ENCODE results near the gene DCLRE1B.
A peak's percentile ranks its signal among the peaks of the same experiment; 100 is the strongest.

DCLRE1B gene

GRCh38 chr1:113905435-113905861 is 322 bp downstream of the DCLRE1B start (continued):
- no peak for TF ChIP-seq ZNF777 (tag by site-specific recombination; IDR thresholded peaks at IDR 0.05; ENCODE audit: borderline replicate concordance)
- TF ChIP-seq BCL6B (tag by site-specific recombination; IDR thresholded peaks at IDR 0.05), result no peak
- no peak; the same call in 1 of the 2 replicates for TF ChIP-seq EGR2 (tag by site-specific recombination; IDR thresholded peaks at IDR 0.05; ENCODE audit: low read depth)
- no peak for TF ChIP-seq KLF16 (tag by site-specific recombination; IDR thresholded peaks at IDR 0.05)
- TF ChIP-seq ZBTB20 (tag by site-specific recombination; IDR thresholded peaks at IDR 0.05), result peak; percentile 72
- no peak for TF ChIP-seq ZNF530 (tag by site-specific recombination; IDR thresholded peaks at IDR 0.05; ENCODE audit: low read depth)
- TF ChIP-seq ZBTB26 (tag by site-specific recombination; optimal IDR thresholded peaks at IDR 0.05), result no peak
- TF ChIP-seq PRDM6 (tag by site-specific recombination; IDR thresholded peaks at IDR 0.05), result no peak
- no peak for TF ChIP-seq IKZF3 (tag by site-specific recombination; IDR thresholded peaks at IDR 0.05)
- no peak for TF ChIP-seq SETDB1 (IDR thresholded peaks at IDR 0.05; ENCODE audit: insufficient read length, low read length)
- TF ChIP-seq ZNF37A (tag by site-specific recombination; IDR thresholded peaks at IDR 0.05), result no peak
- TF ChIP-seq ZNF248 (tag by site-specific recombination; IDR thresholded peaks at IDR 0.05), result no peak
- TF ChIP-seq ZNF544 (tag by site-specific recombination; IDR thresholded peaks at IDR 0.05), result no peak
- peak; percentile 34; the same call in 1 of the 2 replicates for TF ChIP-seq ZBTB48 (tag by site-specific recombination; IDR thresholded peaks at IDR 0.05)
- TF ChIP-seq KLF7 (tag by site-specific recombination; IDR thresholded peaks at IDR 0.05; ENCODE audit: borderline replicate concordance), result peak; percentile 77
- TF ChIP-seq ZFP37 (tag by site-specific recombination; IDR thresholded peaks at IDR 0.05), result no peak
- TF ChIP-seq ZSCAN18 (tag by site-specific recombination; IDR thresholded peaks at IDR 0.05), result no peak; the same call in 1 of the 2 replicates
- TF ChIP-seq GFI1B (tag by site-specific recombination; IDR thresholded peaks at IDR 0.05), result no peak
- no peak for TF ChIP-seq ZNF701 (tag by site-specific recombination; IDR thresholded peaks at IDR 0.05)
- no peak for TF ChIP-seq ZNF621 (tag by site-specific recombination; IDR thresholded peaks at IDR 0.05)
- TF ChIP-seq ZNF664 (tag by site-specific recombination; IDR thresholded peaks at IDR 0.05), result no peak
- TF ChIP-seq YY2 (tag by site-specific recombination; IDR thresholded peaks at IDR 0.05), result no peak
- TF ChIP-seq ZNF600 (tag by site-specific recombination; IDR thresholded peaks at IDR 0.05), result no peak; the same call in 1 of the 2 replicates
- TF ChIP-seq ZNF433 (tag by site-specific recombination; IDR thresholded peaks at IDR 0.05; ENCODE audit: low read depth), result no peak
- TF ChIP-seq ZNF274 (IDR thresholded peaks at IDR 0.05; ENCODE audit: low read length), result no peak
- TF ChIP-seq ZNF274 (tag by site-specific recombination; IDR thresholded peaks at IDR 0.05; ENCODE audit: borderline replicate concordance), result no peak
- no peak for TF ChIP-seq ZNF670 (tag by site-specific recombination; IDR thresholded peaks at IDR 0.05; ENCODE audit: low read depth)
- no peak for TF ChIP-seq PRDM2 (tag by site-specific recombination; IDR thresholded peaks at IDR 0.05; ENCODE audit: borderline replicate concordance)
- TF ChIP-seq ZNF473 (tag by site-specific recombination; IDR thresholded peaks at IDR 0.05), result no peak

All from HEK293 (cell line).